ENCODE measurements around the gene EFCAB8. TPM values are rescaled to one million over a fixed set of nuclear protein-coding genes. Genes with fewer than 3 reads are reported as not detected.

EFCAB8 gene
- total and polyA plus RNA-seq, 4 experiments from 2014 or later: 1.5 to 1.8 TPM; not detected in 2

- Mint-ChIP-seq H3K9me3 (no peaks in the 10 kb centered on the region), H3K4me3 (no peak overlapping the region), H3K4me1 (peaks cover 0 to 5% (median 2%) of the 10 kb centered on the region in 4 donors), H3K27me3 (no peaks in the 10 kb centered on the region), H3K27ac (no peak overlapping the region), H3K36me3 (no peaks in the 10 kb centered on the region)
- intact Hi-C loops (cut with micrococcal nuclease): no loop called here
- no peaks in the 10 kb centered on the region for H3K4me1 ChIP-seq (ENCODE audit: insufficient read depth, low read length)
- ChIA-PET POLR2A (ENCODE audit: partially characterized antibody) (no interaction called here), CTCF (ENCODE audit: partially characterized antibody) (interaction anchor here (1.9 kb wide), 1 partner anchor 15 kb away, joined by 4 read pairs; no protein-coding TSS in a partner anchor)
- H3K4me3 ChIP-seq (ENCODE audit: low read length in 2 of 2): no peak overlapping the region
- no peaks in the 10 kb centered on the region for H3K27me3 ChIP-seq (ENCODE audit: insufficient read depth, low read length)
- H3K9me3 ChIP-seq (ENCODE audit: control insufficient read depth in 1 of 2, low read length in 2 of 2): no peaks in the 10 kb centered on the region
- DNase-seq: no peak
- no peaks in the 10 kb centered on the region for H3K36me3 ChIP-seq (ENCODE audit: insufficient read depth, low read length)
- H3K27ac ChIP-seq (ENCODE audit: low read depth, low read length): no peak overlapping the region
Measured at GRCh38 chr20:32930181-32930580, 71.5 kb downstream of the EFCAB8 start.

DNA sequence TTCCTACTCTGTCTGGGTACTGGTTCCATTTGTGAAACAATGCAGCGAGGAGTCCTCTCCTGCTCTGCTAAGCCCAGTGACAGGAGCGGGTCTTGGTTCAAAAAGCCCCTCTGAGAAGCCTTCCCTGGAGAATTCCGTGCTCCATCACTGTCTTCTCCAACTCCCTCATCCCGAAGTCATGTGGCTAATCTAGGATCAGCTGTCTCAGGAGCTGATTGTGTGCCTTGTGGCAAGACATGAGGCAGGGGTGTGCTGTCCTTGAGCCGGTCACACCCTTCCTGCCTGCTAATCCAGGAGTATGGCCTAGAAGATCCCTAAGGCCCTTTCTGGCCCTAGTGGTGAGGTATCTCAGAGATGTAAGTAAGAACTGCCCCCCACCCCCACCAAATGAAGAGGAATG, 72.0 kb downstream of the EFCAB8 start:
- no peak for DNase-seq
- no peak overlapping the region for H3K4me3 ChIP-seq (ENCODE audit: low read length in 2 of 2)
- no peak overlapping the region for H3K4me3 Mint-ChIP-seq
- H3K27ac ChIP-seq (ENCODE audit: low read depth, low read length): no peak overlapping the region
- H3K27me3 ChIP-seq (ENCODE audit: insufficient read depth, low read length): no peaks in the 10 kb centered on the region
- no peaks in the 10 kb centered on the region for H3K27me3 Mint-ChIP-seq
- no peaks in the 10 kb centered on the region for H3K36me3 Mint-ChIP-seq
- no peaks in the 10 kb centered on the region for H3K36me3 ChIP-seq (ENCODE audit: insufficient read depth, low read length)
- ChIA-PET POLR2A (ENCODE audit: partially characterized antibody) (no interaction called here), CTCF (ENCODE audit: partially characterized antibody) (interaction anchor here (1.9 kb wide), 1 partner anchor 15 kb away, joined by 4 read pairs; no protein-coding TSS in a partner anchor)
- H3K9me3 ChIP-seq (ENCODE audit: control insufficient read depth in 1 of 2, low read length in 2 of 2): no peaks in the 10 kb centered on the region
- H3K4me1 Mint-ChIP-seq: peaks cover 0 to 5% (median 2%) of the 10 kb centered on the region in 4 donors
- no peaks in the 10 kb centered on the region for H3K9me3 Mint-ChIP-seq
- no peaks in the 10 kb centered on the region for H3K4me1 ChIP-seq (ENCODE audit: insufficient read depth, low read length)
- intact Hi-C loops (cut with micrococcal nuclease): no loop called here
- no peak overlapping the region for H3K27ac Mint-ChIP-seq

DNA sequence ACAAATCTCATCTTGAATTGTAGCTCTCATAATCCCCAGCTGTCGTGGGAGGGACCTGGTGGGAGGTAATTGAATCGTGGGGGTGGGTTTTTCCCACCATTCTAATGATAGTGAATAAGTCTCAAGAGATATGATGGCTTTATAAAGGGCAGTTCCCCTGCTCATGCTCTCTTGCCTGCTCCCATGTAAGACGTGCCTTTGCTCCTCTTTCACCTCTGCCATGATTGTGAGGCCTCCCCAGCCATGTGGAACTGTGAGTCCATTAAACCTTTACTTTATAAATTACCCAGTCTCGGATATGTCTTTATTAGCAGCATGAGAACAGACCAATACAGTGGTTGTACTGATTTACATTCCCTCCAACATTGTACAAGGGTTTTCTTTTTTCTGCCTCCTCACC, 75.9 kb downstream of the EFCAB8 start:
- H3K27ac Mint-ChIP-seq: peak overlapping the region in 1 of 7 donors; percentile 45
- ChIA-PET POLR2A (ENCODE audit: partially characterized antibody) (no interaction called here), CTCF (ENCODE audit: partially characterized antibody) (no interaction called here)

DNA sequence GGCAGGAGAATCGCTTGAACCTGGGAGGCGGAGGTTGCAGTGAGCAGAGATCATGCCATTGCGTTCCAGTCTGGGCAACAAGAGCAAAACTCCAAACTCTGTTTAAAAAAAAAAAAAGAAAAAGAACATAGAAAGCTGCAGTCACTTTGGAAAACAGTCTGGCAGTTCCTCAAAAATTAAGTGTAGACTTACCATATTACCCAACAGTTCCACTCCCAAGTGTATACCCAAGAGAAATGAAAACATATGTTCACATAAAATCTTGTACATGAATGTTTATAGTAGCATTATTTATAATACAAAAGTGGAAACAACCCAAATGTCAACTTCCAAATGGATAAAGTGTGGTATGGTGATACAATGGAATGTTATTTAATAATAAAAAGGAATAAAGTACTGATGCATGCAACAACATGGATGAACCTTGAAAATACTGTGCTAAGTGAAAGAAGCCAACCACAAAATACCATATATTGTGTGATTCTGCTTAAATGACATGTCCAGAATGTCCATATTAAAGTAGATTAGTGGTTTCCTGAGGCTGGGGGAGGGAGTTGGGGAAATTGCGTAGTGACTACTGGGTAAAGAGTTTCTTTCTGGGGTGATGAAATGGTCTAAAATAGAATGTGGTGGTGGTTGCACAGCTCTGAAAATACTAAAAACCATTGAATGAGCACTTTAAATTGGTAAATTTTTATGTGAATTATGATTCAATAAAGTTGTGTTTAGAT, 82.6 kb downstream of the EFCAB8 start:
- Histone ChIP-seq H3K4me3 (ENCODE audit: low read length in 2 of 2) (no peak overlapping the region), H3K36me3 (ENCODE audit: insufficient read depth, low read length) (no peaks in the 10 kb centered on the region), H3K27ac (ENCODE audit: low read depth, low read length) (no peak overlapping the region), H3K4me1 (ENCODE audit: insufficient read depth, low read length) (peaks cover 13% of the 10 kb centered on the region), H3K9me3 (ENCODE audit: control insufficient read depth in 1 of 2, low read length in 2 of 2) (no peaks in the 10 kb centered on the region), H3K27me3 (ENCODE audit: insufficient read depth, low read length) (no peaks in the 10 kb centered on the region)
- no peak overlapping the region for H3K4me3 Mint-ChIP-seq
- DNase-seq: no peak
- H3K4me1 Mint-ChIP-seq: peaks cover 11 to 12% (median 12%) of the 10 kb centered on the region in 4 donors
- H3K27ac Mint-ChIP-seq: no peak overlapping the region
- H3K9me3 Mint-ChIP-seq: peaks cover 0 to 6% (median 0%) of the 10 kb centered on the region in 8 donors
- H3K27me3 Mint-ChIP-seq: no peaks in the 10 kb centered on the region
- peaks cover 3 to 5% of the 10 kb centered on the region in 2 donors for H3K36me3 Mint-ChIP-seq
- ChIA-PET CTCF (ENCODE audit: partially characterized antibody) (interaction anchor here (1.1 kb wide), 1 partner anchor 31 kb away, joined by 3 read pairs; no protein-coding TSS in a partner anchor), POLR2A (ENCODE audit: partially characterized antibody) (no interaction called here)
- intact Hi-C loops (cut with micrococcal nuclease): no loop called here

More for the DNA sequence above, 75.9 kb downstream of the EFCAB8 start:
- no peaks in the 10 kb centered on the region for H3K9me3 Mint-ChIP-seq
- H3K36me3 Mint-ChIP-seq: no peaks in the 10 kb centered on the region
- Histone ChIP-seq H3K27ac (ENCODE audit: low read depth, low read length) (no peak overlapping the region), H3K27me3 (ENCODE audit: insufficient read depth, low read length) (no peaks in the 10 kb centered on the region), H3K4me1 (ENCODE audit: insufficient read depth, low read length) (no peaks in the 10 kb centered on the region), H3K4me3 (ENCODE audit: low read length in 2 of 2) (no peak overlapping the region), H3K36me3 (ENCODE audit: insufficient read depth, low read length) (no peaks in the 10 kb centered on the region), H3K9me3 (ENCODE audit: control insufficient read depth in 1 of 2, low read length in 2 of 2) (no peaks in the 10 kb centered on the region)
- H3K4me1 Mint-ChIP-seq: peaks cover 0 to 5% (median 3%) of the 10 kb centered on the region in 4 donors
- intact Hi-C loops (cut with micrococcal nuclease): no loop called here
- DNase-seq: no peak
- no peak overlapping the region for H3K4me3 Mint-ChIP-seq
- no peaks in the 10 kb centered on the region for H3K27me3 Mint-ChIP-seq

- Mint-ChIP-seq H3K4me1 (peaks cover 17 to 20% (median 18%) of the 10 kb centered on the region in 4 donors), H3K4me3 (no peak overlapping the region), H3K27me3 (no peaks in the 10 kb centered on the region), H3K27ac (no peak overlapping the region), H3K36me3 (peaks cover 3 to 5% of the 10 kb centered on the region in 2 donors), H3K9me3 (peaks cover 0 to 6% (median 0%) of the 10 kb centered on the region in 8 donors)
- Histone ChIP-seq H3K4me1 (ENCODE audit: insufficient read depth, low read length) (peaks cover 16% of the 10 kb centered on the region), H3K27me3 (ENCODE audit: insufficient read depth, low read length) (no peaks in the 10 kb centered on the region), H3K36me3 (ENCODE audit: insufficient read depth, low read length) (no peaks in the 10 kb centered on the region), H3K9me3 (ENCODE audit: control insufficient read depth in 1 of 2, low read length in 2 of 2) (no peaks in the 10 kb centered on the region), H3K4me3 (ENCODE audit: low read length in 2 of 2) (no peak overlapping the region), H3K27ac (ENCODE audit: low read depth, low read length) (no peak overlapping the region)
- ChIA-PET POLR2A (ENCODE audit: partially characterized antibody) (no interaction called here), CTCF (ENCODE audit: partially characterized antibody) (interaction anchor here (1.5 to 4.9 kb wide), 4 partner anchors 26 to 61 kb away, joined by 3 to 86 read pairs (median 21); partner anchors contain the start of gene SUN5)
- no peak for DNase-seq
- intact Hi-C loops (cut with micrococcal nuclease): no loop called here
Measured at GRCh38 chr20:32943490-32944052, 84.8 kb downstream of the EFCAB8 start.

GRCh38 chr20:32945710-32946221, 87.0 kb downstream of the EFCAB8 start:
- peaks cover 3 to 5% of the 10 kb centered on the region in 2 donors for H3K36me3 Mint-ChIP-seq
- H3K9me3 Mint-ChIP-seq: peaks cover 0 to 6% (median 0%) of the 10 kb centered on the region in 8 donors
- H3K27ac ChIP-seq (ENCODE audit: low read depth, low read length): no peak overlapping the region
- POLR2A ChIA-PET (ENCODE audit: partially characterized antibody): interaction anchor here (0.6 to 3.3 kb wide), 4 partner anchors 8 to 26 kb away, joined by 4 to 33 read pairs (median 12); no protein-coding TSS in a partner anchor
- no peaks in the 10 kb centered on the region for H3K36me3 ChIP-seq (ENCODE audit: insufficient read depth, low read length)
- CTCF ChIA-PET (ENCODE audit: partially characterized antibody): interaction anchor here (0.7 to 4.9 kb wide), 31 partner anchors 9 to 379 kb away, joined by 3 to 86 read pairs (median 4); partner anchors contain the start of genes BPIFB2 and SUN5
- H3K27me3 ChIP-seq (ENCODE audit: insufficient read depth, low read length): no peaks in the 10 kb centered on the region
- H3K4me3 Mint-ChIP-seq: peak overlapping the region; percentile 51 to 73 (median 66)
- peak overlapping the region; percentile 54 to 93 (median 84) for H3K27ac Mint-ChIP-seq
- peak overlapping the region in 1 of 2 donors; percentile 9 for H3K4me3 ChIP-seq (ENCODE audit: low read length in 2 of 2)
- H3K27me3 Mint-ChIP-seq: no peaks in the 10 kb centered on the region
- peaks cover 36% of the 10 kb centered on the region for H3K4me1 ChIP-seq (ENCODE audit: insufficient read depth, low read length)
- no peaks in the 10 kb centered on the region for H3K9me3 ChIP-seq (ENCODE audit: control insufficient read depth in 1 of 2, low read length in 2 of 2)
- intact Hi-C loops (cut with micrococcal nuclease): loop anchor here (1.0 to 5.0 kb wide), 5 partner anchors 27 to 155 kb away; partner anchors contain the start of gene BPIFB2
- peak in 4 of 5 donors; percentile 42 to 54 (median 50) for DNase-seq
- H3K4me1 Mint-ChIP-seq: peaks cover 30 to 40% (median 36%) of the 10 kb centered on the region in 4 donors

DNA sequence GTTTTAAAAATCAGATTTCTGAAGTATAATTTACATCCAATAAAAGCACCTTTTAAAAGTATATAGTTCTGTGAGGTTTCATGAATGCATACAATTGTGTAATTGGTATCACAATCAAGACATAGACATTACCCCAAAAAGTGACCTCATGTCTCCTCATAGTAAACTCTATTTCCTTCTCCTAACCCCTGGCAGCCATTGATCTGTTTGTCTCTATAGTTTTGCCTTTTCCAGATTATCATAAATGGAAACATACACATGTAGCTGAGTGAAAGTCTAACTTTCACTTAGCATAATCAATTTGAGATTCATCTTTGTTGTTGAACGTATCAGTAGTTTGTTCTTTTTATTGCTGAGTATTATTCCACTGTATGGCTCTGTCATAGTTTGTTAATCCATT, 87.9 kb downstream of the EFCAB8 start:
- H3K9me3 ChIP-seq (ENCODE audit: control insufficient read depth in 1 of 2, low read length in 2 of 2): no peaks in the 10 kb centered on the region
- no peaks in the 10 kb centered on the region for H3K27me3 ChIP-seq (ENCODE audit: insufficient read depth, low read length)
- peak overlapping the region in 1 of 8 donors; percentile 73 for H3K4me3 Mint-ChIP-seq
- H3K4me3 ChIP-seq (ENCODE audit: low read length in 2 of 2): no peak overlapping the region
- CTCF ChIA-PET (ENCODE audit: partially characterized antibody): interaction anchor here (1.2 to 4.9 kb wide), 12 partner anchors 23 to 157 kb away, joined by 3 to 86 read pairs (median 6); partner anchors contain the start of gene SUN5
- DNase-seq: no peak
- H3K36me3 Mint-ChIP-seq: peaks cover 3 to 5% of the 10 kb centered on the region in 2 donors
- H3K4me1 Mint-ChIP-seq: peaks cover 36 to 46% (median 43%) of the 10 kb centered on the region in 4 donors
- peaks cover 0 to 6% (median 0%) of the 10 kb centered on the region in 8 donors for H3K9me3 Mint-ChIP-seq
- POLR2A ChIA-PET (ENCODE audit: partially characterized antibody): interaction anchor here (2.1 to 3.3 kb wide), 2 partner anchors 21 to 25 kb away, joined by 19 to 33 read pairs; no protein-coding TSS in a partner anchor
- H3K27ac ChIP-seq (ENCODE audit: low read depth, low read length): no peak overlapping the region
- peak overlapping the region in 5 of 7 donors; percentile 6 to 92 (median 77) for H3K27ac Mint-ChIP-seq
- no peaks in the 10 kb centered on the region for H3K27me3 Mint-ChIP-seq
- intact Hi-C loops (cut with micrococcal nuclease): loop anchor here (1.0 to 5.0 kb wide), 2 partner anchors 44 to 61 kb away; partner anchors contain the start of gene BPIFB2
- peaks cover 38% of the 10 kb centered on the region for H3K4me1 ChIP-seq (ENCODE audit: insufficient read depth, low read length)
- H3K36me3 ChIP-seq (ENCODE audit: insufficient read depth, low read length): no peaks in the 10 kb centered on the region
